ENCODE measurements around the gene LCE1D.

Gene LCE1D, protein sequence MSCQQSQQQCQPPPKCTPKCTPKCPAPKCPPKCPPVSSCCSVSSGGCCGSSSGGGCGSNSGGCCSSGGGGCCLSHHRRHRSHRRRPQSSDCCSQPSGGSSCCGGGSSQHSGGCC

DNA sequence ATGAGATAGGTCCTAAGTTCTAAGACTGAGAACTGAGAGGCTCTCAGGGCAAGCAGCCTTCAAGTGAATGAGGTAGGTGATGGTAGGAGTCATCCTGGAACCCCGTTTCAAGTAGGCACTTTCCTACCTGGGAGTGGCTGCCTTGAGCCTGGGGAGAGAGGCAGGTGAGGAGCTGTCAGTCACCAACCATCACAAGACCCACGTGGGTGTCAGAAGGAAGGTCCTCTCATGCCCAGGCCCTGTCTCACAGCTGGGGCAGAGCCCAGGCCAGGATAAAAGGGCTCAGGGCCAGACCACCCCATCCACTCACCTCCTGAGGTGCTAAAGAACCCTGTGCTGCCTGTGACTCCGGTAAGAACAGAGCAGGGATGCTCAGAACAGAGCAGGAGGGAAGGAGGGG lies at the start of gene LCE1D:
TSS of gene LCE1D (plus strand) at position 301 of the 400 bp plus-strand sequence. CDS start 1,074 bp downstream, outside the sequence.
- DNase-seq (ENCODE audit: low read depth, low spot score) = no peak
- Histone ChIP-seq H3K27ac (no peak within 1 kb of the TSS), H3K9me3 (ENCODE audit: low read depth, low read length) (no peaks in the 10 kb centered on the region), H3K9ac (ENCODE audit: insufficient read length) (no peak within 1 kb of the TSS), H3K4me3 (no peak within 1 kb of the TSS), H3K36me3 (ENCODE audit: insufficient read depth, low read length) (no peaks in the 10 kb centered on the region)
- TF ChIP-seq EZH2 (IDR thresholded peaks at IDR 0.05) (no peak), FOXP2 (optimal IDR thresholded peaks at IDR 0.05; ENCODE audit: control extremely low read depth, extremely low read length, insufficient read depth) (no peak), POLR2AphosphoS5 (IDR thresholded peaks at IDR 0.05; ENCODE audit: borderline replicate concordance, low read depth, low read length) (no peak)

DNA sequence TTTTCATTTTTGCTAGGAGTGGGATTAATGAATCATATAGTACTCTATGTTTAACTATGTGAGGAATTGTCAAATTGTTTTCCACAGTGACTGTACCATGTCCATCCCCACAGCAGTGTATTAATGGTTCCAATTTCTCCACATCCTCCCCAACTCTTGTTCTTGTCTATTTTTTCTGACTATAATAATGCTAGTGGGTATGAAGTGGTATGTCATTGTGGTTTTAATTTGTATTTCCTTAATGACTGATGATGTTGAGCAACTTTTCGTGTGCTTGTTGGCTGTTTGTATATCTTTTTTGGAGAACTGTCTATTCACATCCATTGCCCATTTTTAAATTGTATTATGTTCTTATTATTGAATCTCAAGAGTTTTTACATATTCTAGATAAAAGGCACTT lies 48.7 kb upstream of the LCE1D start:
- H3K27ac ChIP-seq = no peak overlapping the region
- no peak for DNase-seq (ENCODE audit: low read depth, low spot score)
- H3K36me3 ChIP-seq (ENCODE audit: insufficient read depth, low read length) = no peaks in the 10 kb centered on the region
- H3K4me3 ChIP-seq = no peak overlapping the region
- H3K9me3 ChIP-seq (ENCODE audit: low read depth, low read length) = no peaks in the 10 kb centered on the region
- TF ChIP-seq EZH2 (IDR thresholded peaks at IDR 0.05) = no peak
- no peak for TF ChIP-seq POLR2AphosphoS5 (IDR thresholded peaks at IDR 0.05; ENCODE audit: borderline replicate concordance, low read depth, low read length)
- TF ChIP-seq FOXP2 (optimal IDR thresholded peaks at IDR 0.05; ENCODE audit: control extremely low read depth, extremely low read length, insufficient read depth) = no peak
- no peak overlapping the region for H3K9ac ChIP-seq (ENCODE audit: insufficient read length)

DNA sequence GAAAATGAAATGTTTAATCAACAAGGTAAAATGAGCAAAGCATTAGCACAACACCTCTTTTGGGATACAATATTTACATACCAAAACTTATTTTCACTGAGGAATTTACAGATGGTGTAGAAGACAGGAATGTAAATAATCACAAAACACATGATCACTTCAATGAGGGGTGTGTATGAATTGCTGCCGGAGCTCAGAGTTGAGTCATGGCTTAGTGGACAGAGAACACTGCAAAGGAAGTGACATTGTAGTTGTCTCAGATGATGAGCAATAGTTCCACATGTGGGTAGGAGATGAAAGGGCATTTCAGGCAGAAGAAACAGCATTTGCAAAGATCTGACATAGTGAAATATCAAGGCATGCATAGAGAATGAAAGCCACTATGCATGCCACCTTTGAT lies 44.3 kb upstream of the LCE1D start:
- H3K4me3 ChIP-seq = no peak overlapping the region
- H3K27ac ChIP-seq = no peak overlapping the region
- no peaks in the 10 kb centered on the region for H3K36me3 ChIP-seq (ENCODE audit: insufficient read depth, low read length)
- TF ChIP-seq EZH2 (IDR thresholded peaks at IDR 0.05) (no peak), POLR2AphosphoS5 (IDR thresholded peaks at IDR 0.05; ENCODE audit: borderline replicate concordance, low read depth, low read length) (no peak), FOXP2 (optimal IDR thresholded peaks at IDR 0.05; ENCODE audit: control extremely low read depth, extremely low read length, insufficient read depth) (no peak)
- no peaks in the 10 kb centered on the region for H3K9me3 ChIP-seq (ENCODE audit: low read depth, low read length)
- no peak for DNase-seq (ENCODE audit: low read depth, low spot score)
- no peak overlapping the region for H3K9ac ChIP-seq (ENCODE audit: insufficient read length)

DNA sequence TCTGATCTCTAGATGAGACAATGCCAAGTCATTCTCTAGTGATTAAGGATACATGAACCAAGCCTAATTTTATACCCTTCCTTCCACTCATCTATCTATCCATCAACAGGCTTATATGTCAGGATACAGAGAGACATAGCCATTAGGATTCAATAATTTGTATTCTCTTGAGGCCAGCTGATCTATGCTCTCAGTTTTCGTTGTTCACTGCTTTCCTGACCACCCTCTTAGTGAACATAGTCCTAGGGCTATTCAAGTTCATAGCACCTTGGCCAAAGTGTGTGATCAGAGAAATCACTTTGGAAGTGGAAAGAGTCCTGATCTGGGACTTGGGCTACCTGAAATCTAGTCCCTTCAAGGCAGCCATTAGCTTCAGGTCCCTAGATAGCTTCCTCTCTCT lies 42.9 kb upstream of the LCE1D start:
- no peak for TF ChIP-seq EZH2 (IDR thresholded peaks at IDR 0.05)
- no peak for TF ChIP-seq POLR2AphosphoS5 (IDR thresholded peaks at IDR 0.05; ENCODE audit: borderline replicate concordance, low read depth, low read length)
- no peak for TF ChIP-seq FOXP2 (optimal IDR thresholded peaks at IDR 0.05; ENCODE audit: control extremely low read depth, extremely low read length, insufficient read depth)
- Histone ChIP-seq H3K4me3 (no peak overlapping the region), H3K27ac (no peak overlapping the region), H3K9ac (ENCODE audit: insufficient read length) (no peak overlapping the region), H3K9me3 (ENCODE audit: low read depth, low read length) (no peaks in the 10 kb centered on the region), H3K36me3 (ENCODE audit: insufficient read depth, low read length) (no peaks in the 10 kb centered on the region)
- DNase-seq (ENCODE audit: low read depth, low spot score) = no peak

DNA sequence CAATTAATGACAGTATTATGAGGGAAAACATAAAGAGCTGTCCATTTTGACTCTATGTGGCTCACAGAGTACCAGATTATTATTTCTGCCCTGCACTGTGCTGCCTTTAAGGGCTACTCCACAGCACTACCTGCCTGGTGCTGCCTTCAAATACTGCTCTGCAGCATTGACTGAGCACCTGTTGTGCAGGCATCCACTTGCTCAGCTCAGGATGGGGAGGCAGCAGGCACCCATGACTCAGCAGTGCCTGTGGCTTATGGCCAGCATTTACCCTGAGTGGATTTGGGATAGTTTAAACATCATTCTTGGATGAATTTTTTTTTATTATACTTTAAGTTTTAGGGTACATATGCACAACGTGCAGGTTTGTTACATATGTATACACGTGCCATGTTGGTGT lies 39.6 kb upstream of the LCE1D start:
- Histone ChIP-seq H3K27ac (no peak overlapping the region), H3K9me3 (ENCODE audit: low read depth, low read length) (no peaks in the 10 kb centered on the region), H3K9ac (ENCODE audit: insufficient read length) (no peak overlapping the region), H3K36me3 (ENCODE audit: insufficient read depth, low read length) (no peaks in the 10 kb centered on the region), H3K4me3 (no peak overlapping the region)
- no peak for TF ChIP-seq POLR2AphosphoS5 (IDR thresholded peaks at IDR 0.05; ENCODE audit: borderline replicate concordance, low read depth, low read length)
- no peak for TF ChIP-seq FOXP2 (optimal IDR thresholded peaks at IDR 0.05; ENCODE audit: control extremely low read depth, extremely low read length, insufficient read depth)
- no peak for TF ChIP-seq EZH2 (IDR thresholded peaks at IDR 0.05)
- DNase-seq (ENCODE audit: low read depth, low spot score) = no peak

DNA sequence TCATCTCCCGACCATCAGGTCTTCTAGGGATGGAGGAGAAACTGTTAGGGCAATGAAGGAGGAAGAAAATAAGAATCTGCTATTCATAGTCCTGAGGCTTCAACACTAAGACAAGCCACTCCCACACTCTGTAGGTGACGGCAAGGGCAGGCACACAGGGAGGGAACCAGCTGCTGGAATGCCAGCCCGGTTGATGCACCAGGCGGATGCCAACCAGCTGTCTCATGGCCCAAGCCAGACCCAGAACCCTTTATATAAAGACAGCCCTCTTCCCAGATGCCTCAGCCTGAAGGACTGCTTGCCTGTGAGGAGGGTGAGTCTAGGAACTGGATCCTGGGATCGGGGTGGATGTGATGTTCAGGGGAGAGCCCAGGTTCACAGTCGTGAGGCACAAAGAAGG lies 38.8 kb upstream of the LCE1D start, which contains the start of gene KPRP:
TSS of gene KPRP (plus strand) at position 279 of the 400 bp plus-strand sequence. CDS start 1,564 bp downstream, outside the sequence.
- H3K27ac ChIP-seq = no peak within 1 kb of the TSS
- no peak within 1 kb of the TSS for H3K9ac ChIP-seq (ENCODE audit: insufficient read length)
- no peaks in the 10 kb centered on the region for H3K9me3 ChIP-seq (ENCODE audit: low read depth, low read length)
- DNase-seq (ENCODE audit: low read depth, low spot score) = no peak
- no peaks in the 10 kb centered on the region for H3K36me3 ChIP-seq (ENCODE audit: insufficient read depth, low read length)
- TF ChIP-seq FOXP2 (optimal IDR thresholded peaks at IDR 0.05; ENCODE audit: control extremely low read depth, extremely low read length, insufficient read depth) = no peak
- TF ChIP-seq POLR2AphosphoS5 (IDR thresholded peaks at IDR 0.05; ENCODE audit: borderline replicate concordance, low read depth, low read length) = no peak
- TF ChIP-seq EZH2 (IDR thresholded peaks at IDR 0.05) = no peak
- H3K4me3 ChIP-seq = no peak within 1 kb of the TSS

DNA sequence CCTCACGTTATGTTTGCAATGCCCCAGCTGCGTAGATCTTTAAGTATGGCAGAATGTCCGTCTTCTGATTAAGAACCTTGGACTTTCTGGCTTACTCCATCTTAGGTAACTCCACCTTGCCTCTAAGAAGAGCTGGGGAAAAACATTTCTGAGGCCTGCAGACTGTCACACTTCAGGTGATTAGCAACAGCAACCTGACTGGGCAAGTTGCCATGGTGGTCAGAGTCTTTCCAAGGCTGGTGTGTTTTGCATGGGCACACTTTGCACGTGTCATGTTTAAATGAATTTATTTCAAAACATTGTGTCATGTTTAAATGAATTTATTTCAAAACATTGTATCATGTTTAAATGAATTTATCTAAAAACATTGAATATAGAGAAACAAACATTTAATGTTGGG lies 37.9 kb upstream of the LCE1D start:
- Histone ChIP-seq H3K9me3 (ENCODE audit: low read depth, low read length) (no peaks in the 10 kb centered on the region), H3K27ac (no peak overlapping the region), H3K36me3 (ENCODE audit: insufficient read depth, low read length) (no peaks in the 10 kb centered on the region), H3K4me3 (no peak overlapping the region), H3K9ac (ENCODE audit: insufficient read length) (no peak overlapping the region)
- no peak for TF ChIP-seq EZH2 (IDR thresholded peaks at IDR 0.05)
- TF ChIP-seq POLR2AphosphoS5 (IDR thresholded peaks at IDR 0.05; ENCODE audit: borderline replicate concordance, low read depth, low read length) = no peak
- no peak for TF ChIP-seq FOXP2 (optimal IDR thresholded peaks at IDR 0.05; ENCODE audit: control extremely low read depth, extremely low read length, insufficient read depth)
- no peak for DNase-seq (ENCODE audit: low read depth, low spot score)

DNA sequence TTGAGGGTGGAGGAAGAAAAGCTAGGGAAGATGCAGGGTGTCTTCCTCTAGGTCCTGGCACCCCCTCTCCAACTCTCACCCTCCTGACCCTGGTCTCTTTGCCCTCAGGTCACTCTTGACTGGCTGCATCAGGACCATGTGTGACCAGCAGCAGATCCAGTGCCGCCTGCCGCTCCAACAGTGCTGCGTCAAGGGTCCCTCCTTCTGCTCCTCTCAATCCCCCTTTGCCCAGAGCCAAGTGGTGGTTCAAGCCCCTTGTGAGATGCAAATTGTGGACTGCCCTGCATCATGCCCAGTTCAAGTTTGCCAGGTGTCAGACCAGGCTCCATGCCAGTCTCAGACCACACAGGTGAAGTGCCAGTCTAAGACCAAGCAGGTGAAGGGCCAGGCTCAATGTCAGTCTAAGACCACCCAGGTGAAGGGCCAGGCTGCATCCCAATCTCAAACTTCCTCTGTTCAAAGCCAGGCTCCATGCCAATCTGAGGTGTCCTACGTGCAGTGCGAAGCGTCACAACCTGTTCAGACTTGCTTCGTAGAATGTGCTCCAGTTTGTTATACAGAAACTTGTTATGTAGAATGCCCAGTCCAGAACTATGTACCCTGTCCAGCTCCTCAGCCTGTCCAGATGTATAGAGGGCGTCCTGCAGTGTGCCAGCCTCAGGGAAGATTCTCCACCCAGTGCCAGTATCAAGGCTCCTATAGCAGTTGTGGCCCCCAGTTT lies 36.9 kb upstream of the LCE1D start:
- Histone ChIP-seq H3K9ac (ENCODE audit: insufficient read length) (no peak overlapping the region), H3K9me3 (ENCODE audit: low read depth, low read length) (no peaks in the 10 kb centered on the region), H3K27ac (no peak overlapping the region), H3K4me3 (no peak overlapping the region), H3K36me3 (ENCODE audit: insufficient read depth, low read length) (no peaks in the 10 kb centered on the region)
- TF ChIP-seq POLR2AphosphoS5 (IDR thresholded peaks at IDR 0.05; ENCODE audit: borderline replicate concordance, low read depth, low read length) (no peak), FOXP2 (optimal IDR thresholded peaks at IDR 0.05; ENCODE audit: control extremely low read depth, extremely low read length, insufficient read depth) (no peak)
- DNase-seq (ENCODE audit: low read depth, low spot score) = no peak
